Dedifferentiated amniotic fluid mesenchymal stem cell (primary cell): ENCODE results near the gene SNX3.
A peak's percentile ranks its signal among the peaks of the same experiment; 100 is the strongest.

ENCODE experiments used
- DNase-seq: peaks from one replicate; pipeline ENCODE4 v3.0.0-alpha.2; 2016; ENCODE audit errors: extremely low spot score

SNX3 gene

GRCh38 chr6:108203189-108204112 lies 57.4 kb downstream of the SNX3 start:
- no peak for DNase-seq

- peak; percentile 48 for DNase-seq
Observed at GRCh38 chr6:108200631-108201030, 60.2 kb downstream of the SNX3 start.

- no peak for DNase-seq
Observed at GRCh38 chr6:108200186-108200585, 60.7 kb downstream of the SNX3 start.

GRCh38 chr6:108198761-108199498 lies 61.9 kb downstream of the SNX3 start:
- DNase-seq = no peak

- no peak for DNase-seq
Observed at GRCh38 chr6:108195209-108195608, 65.6 kb downstream of the SNX3 start.

GRCh38 chr6:108194503-108194902 lies 66.3 kb downstream of the SNX3 start:
- no peak for DNase-seq

- DNase-seq = no peak
Observed at GRCh38 chr6:108193835-108194234, 67.0 kb downstream of the SNX3 start.

GRCh38 chr6:108193131-108193530 lies 67.7 kb downstream of the SNX3 start:
- DNase-seq = no peak

GRCh38 chr6:108187519-108187918 lies 73.3 kb downstream of the SNX3 start:
- DNase-seq = no peak

GRCh38 chr6:108186226-108186625 lies 74.6 kb downstream of the SNX3 start:
- no peak for DNase-seq

GRCh38 chr6:108180776-108181175 lies 80.1 kb downstream of the SNX3 start:
- no peak for DNase-seq

- no peak for DNase-seq
Observed at GRCh38 chr6:108180266-108180665, 80.6 kb downstream of the SNX3 start.

- DNase-seq = no peak
Observed at GRCh38 chr6:108179741-108180140, 81.1 kb downstream of the SNX3 start.

- DNase-seq = no peak
Observed at GRCh38 chr6:108176281-108177089, 84.4 kb downstream of the SNX3 start.

- no peak for DNase-seq
Observed at GRCh38 chr6:108175592-108176279, 85.1 kb downstream of the SNX3 start.

GRCh38 chr6:108175176-108175591 lies 85.7 kb downstream of the SNX3 start:
- no peak for DNase-seq

GRCh38 chr6:108174371-108175175 lies 86.3 kb downstream of the SNX3 start:
- DNase-seq = no peak

- DNase-seq = no peak
Observed at GRCh38 chr6:108171918-108172516, 88.8 kb downstream of the SNX3 start.

GRCh38 chr6:108171291-108171917 lies 89.4 kb downstream of the SNX3 start:
- no peak for DNase-seq
